Measurements from ENCODE around the gene CDH4.

Gene CDH4

DNA sequence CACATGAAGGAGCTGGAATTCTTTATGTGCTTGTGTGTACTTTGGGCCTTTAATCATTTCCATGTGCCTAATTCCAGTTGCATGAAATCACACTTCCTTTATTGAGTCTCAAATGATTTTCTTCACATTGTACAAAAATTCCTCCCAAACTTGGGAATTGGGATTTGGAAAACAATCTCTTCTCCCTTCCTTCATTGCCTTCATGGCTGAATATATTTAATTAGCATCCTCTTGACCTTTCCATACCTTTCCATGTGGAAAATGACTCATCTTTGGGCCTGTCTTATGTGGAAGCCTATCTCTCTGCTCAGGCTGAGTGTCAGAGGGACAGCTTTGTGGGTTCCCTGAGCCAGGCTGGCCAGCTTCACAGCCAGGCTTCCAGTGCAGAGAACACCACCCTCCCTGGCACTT, 33.0 kb upstream of the CDH4 start:
- no peak for TF ChIP-seq CTCF (IDR thresholded peaks at IDR 0.05; ENCODE audit: borderline replicate concordance, control extremely low read depth, extremely low read depth, insufficient read depth, missing control alignments)
- DNase-seq (ENCODE audit: low spot score), result no peak
- in situ Hi-C loops (cut with MboI; ENCODE audit: low sequenced_read_pairs, unreplicated experiment), result no loop called here

- DNase-seq (ENCODE audit: low spot score), result no peak
- no peak for TF ChIP-seq CTCF (IDR thresholded peaks at IDR 0.05; ENCODE audit: borderline replicate concordance, control extremely low read depth, extremely low read depth, insufficient read depth, missing control alignments)
- in situ Hi-C loops (cut with MboI; ENCODE audit: low sequenced_read_pairs, unreplicated experiment), result no loop called here
These were observed 31.9 kb upstream of the CDH4 start for GRCh38 chr20:61220131-61220530.

- no peak for DNase-seq (ENCODE audit: low spot score)
- TF ChIP-seq CTCF (IDR thresholded peaks at IDR 0.05; ENCODE audit: borderline replicate concordance, control extremely low read depth, extremely low read depth, insufficient read depth, missing control alignments), result no peak
- in situ Hi-C loops (cut with MboI; ENCODE audit: low sequenced_read_pairs, unreplicated experiment), result no loop called here
These were observed 31.3 kb upstream of the CDH4 start for GRCh38 chr20:61220626-61221325.

- in situ Hi-C loops (cut with MboI; ENCODE audit: low sequenced_read_pairs, unreplicated experiment), result no loop called here
- DNase-seq (ENCODE audit: low spot score), result no peak
- no peak for TF ChIP-seq CTCF (IDR thresholded peaks at IDR 0.05; ENCODE audit: borderline replicate concordance, control extremely low read depth, extremely low read depth, insufficient read depth, missing control alignments)
These were observed 29.4 kb upstream of the CDH4 start for GRCh38 chr20:61222699-61223098.

GRCh38 chr20:61223121-61223520, 28.9 kb upstream of the CDH4 start:
- in situ Hi-C loops (cut with MboI; ENCODE audit: low sequenced_read_pairs, unreplicated experiment), result no loop called here
- no peak for TF ChIP-seq CTCF (IDR thresholded peaks at IDR 0.05; ENCODE audit: borderline replicate concordance, control extremely low read depth, extremely low read depth, insufficient read depth, missing control alignments)
- no peak for DNase-seq (ENCODE audit: low spot score)

GRCh38 chr20:61230166-61230565, 21.9 kb upstream of the CDH4 start:
- DNase-seq (ENCODE audit: low spot score), result no peak
- in situ Hi-C loops (cut with MboI; ENCODE audit: low sequenced_read_pairs, unreplicated experiment), result no loop called here
- TF ChIP-seq CTCF (IDR thresholded peaks at IDR 0.05; ENCODE audit: borderline replicate concordance, control extremely low read depth, extremely low read depth, insufficient read depth, missing control alignments), result no peak
